ENCODE results near the gene TMA7. TPM values are rescaled to one million over a fixed set of nuclear protein-coding genes. Genes with fewer than 3 reads are reported as not detected.

The TMA7 gene
- total RNA-seq, 6 donors from 2014 or later, result 115 to 282 (median 163) TPM

- no peak overlapping the region for H3K4me3 ChIP-seq
- DNase-seq, result no peak
- TF ChIP-seq CTCF (IDR thresholded peaks at IDR 0.05) (no peak), POLR2A (IDR thresholded peaks at IDR 0.05) (no peak), EP300 (IDR thresholded peaks at IDR 0.05) (no peak), POLR2AphosphoS5 (IDR thresholded peaks at IDR 0.05) (no peak)
- WGBS, 2 donors, result 87 to 98% methylated on average over 3 of the region's 3 CpGs
- no peaks in the 10 kb centered on the region for H3K9me3 ChIP-seq
- no peaks in the 10 kb centered on the region for H3K4me1 ChIP-seq
- peaks cover 0 to 54% (median 14%) of the 10 kb centered on the region in 4 donors for H3K36me3 ChIP-seq
- H3K27me3 ChIP-seq, result no peaks in the 10 kb centered on the region
- no peak for ATAC-seq (ENCODE audit: low FRiP score in 2 of 2)
- H3K27ac ChIP-seq, result no peak overlapping the region
These were observed 53.1 kb downstream of the TMA7 start for GRCh38 chr3:48493203-48493501.

Other genes starting within 250 kb of the TMA7 start
- gene CAMP, start 216.8 kb upstream of the TMA7 start, total RNA-seq, result 10 to 100 TPM in 1 of 6 donors, 1 to 10 TPM in 3, not detected in 2; 1.6 to 15.4 (median 2.7) TPM
- 10 to 100 TPM; 10.5 to 69.1 (median 21.9) TPM for gene ZNF589, start 199.2 kb upstream of the TMA7 start, total RNA-seq
- 10 to 100 TPM; 26.5 to 37.7 (median 31.4) TPM for gene NME6, start 138.9 kb upstream of the TMA7 start, total RNA-seq
- not detected for gene SPINK8, start 106.6 kb upstream of the TMA7 start, total RNA-seq
- gene FBXW12, start 68.0 kb upstream of the TMA7 start, total RNA-seq, result not detected
- gene PLXNB1, start 10.2 kb upstream of the TMA7 start, total RNA-seq, result 100 to 1,000 TPM in 4 of 6 donors, 10 to 100 TPM in 2; 91.2 to 588 (median 123) TPM
- 10 to 100 TPM in 5 of 6 donors, 1 to 10 TPM in 1; 6.3 to 18.2 (median 13.2) TPM for gene CCDC51, start 138 bp upstream of the TMA7 start, total RNA-seq
- 10 to 100 TPM in 1 of 6 donors, 1 to 10 TPM in 5; 5.1 to 10.5 (median 6.5) TPM for gene ATRIP, start 6.5 kb downstream of the TMA7 start, total RNA-seq
- 100 to 1,000 TPM in 4 of 6 donors, 10 to 100 TPM in 2; 67.1 to 228 (median 148) TPM for gene SHISA5, start 63.9 kb downstream of the TMA7 start, total RNA-seq
- 10 to 100 TPM in 3 of 6 donors, 1 to 10 TPM in 3; 5.9 to 16.8 (median 9.8) TPM for gene PFKFB4, start 116.5 kb downstream of the TMA7 start, total RNA-seq
- gene UCN2, start 123.5 kb downstream of the TMA7 start, total RNA-seq, result not detected
- gene COL7A1, start 155.1 kb downstream of the TMA7 start, total RNA-seq, result 10 to 100 TPM in 1 of 6 donors, 1 to 10 TPM in 5; 2.7 to 30.4 (median 4.6) TPM
- 100 to 1,000 TPM; 119 to 239 (median 154) TPM for gene UQCRC1, start 169.4 kb downstream of the TMA7 start, total RNA-seq
- under 1 TPM in 1 of 6 donors, not detected in 5; 0.67 TPM for gene TMEM89, start 181.5 kb downstream of the TMA7 start, total RNA-seq
- gene SLC26A6, start 195.2 kb downstream of the TMA7 start, total RNA-seq, result 10 to 100 TPM; 10.5 to 66.0 (median 20.4) TPM
- 10 to 100 TPM in 1 of 6 donors, 1 to 10 TPM in 4, under 1 TPM in 1; 0.76 to 10.5 (median 1.5) TPM for gene CELSR3, start 222.6 kb downstream of the TMA7 start, total RNA-seq
- 10 to 100 TPM; 17.8 to 55.5 (median 21.8) TPM for gene NCKIPSD, start 245.7 kb downstream of the TMA7 start, total RNA-seq